HepG2 (cell line): ENCODE results near the gene USP34. TPM values are rescaled to one million over a fixed set of nuclear protein-coding genes. Genes with fewer than 3 reads are reported as not detected.

Experiments used
- ARNT ChIP-seq: fragments of 450-650 bp; IDR thresholded peaks from 2 replicates; pipeline ENCODE4 v1.6.1; 2017
- ELF4 ChIP-seq: sonication (generic); formaldehyde crosslinking; IDR thresholded peaks from 2 replicates; pipeline ENCODE4 v1.5.0; 2020; ENCODE audit warnings: missing genetic modification reagents, mild to moderate bottlenecking, moderate library complexity, borderline replicate concordance
- NR2C2 ChIP-seq: sonication (generic); formaldehyde crosslinking; IDR thresholded peaks from 2 replicates; pipeline ENCODE4 v1.4.0; 2020; ENCODE audit warnings: missing genetic modification reagents, mild to moderate bottlenecking, moderate library complexity, borderline replicate concordance
- REPIN1 ChIP-seq: sonication (generic); formaldehyde crosslinking; IDR thresholded peaks from 2 replicates; pipeline ENCODE4 v1.8.0; 2022; ENCODE audit warnings: missing genetic modification reagents, low read depth, mild to moderate bottlenecking, borderline replicate concordance
- SIX1 ChIP-seq: sonication (generic); formaldehyde crosslinking; IDR thresholded peaks from 2 replicates; pipeline ENCODE4 v1.4.0; 2020; ENCODE audit warnings: missing genetic modification reagents, borderline replicate concordance
- ZFP82 ChIP-seq: sonication (generic); formaldehyde crosslinking; IDR thresholded peaks from 2 replicates; pipeline ENCODE4 v1.5.1; 2020; ENCODE audit warnings: mild to moderate bottlenecking, missing genetic modification reagents, borderline replicate concordance
- ZNF446 ChIP-seq: sonication (generic); formaldehyde crosslinking; IDR thresholded peaks from 2 replicates; pipeline ENCODE4 v1.5.0; 2020; ENCODE audit warnings: mild to moderate bottlenecking, missing genetic modification reagents
- ZNF816 ChIP-seq: sonication (generic); formaldehyde crosslinking; IDR thresholded peaks from 2 replicates; pipeline ENCODE4 v1.8.0; 2022; ENCODE audit warnings: missing genetic modification reagents, mild to moderate bottlenecking, borderline replicate concordance
- polyA plus RNA-seq, 8 experiments: library from polyadenylated mRNA; depleted of rRNA in 3 of 8; stranded (reverse) in 7 of 8; unstranded in 1 of 8; fragments of >200 nt; fragmentation: Illumina TruSeq in 4 of 8; extraction: Trizol in 4 of 8; gene quantifications; 2 replicates each; pipeline versions ENCODE4 v1.2.1 to v1.2.3, GENCODE V29; 2011 to 2016; ENCODE audit warnings: low read depth in 4 of 8, missing spikeins in 1 of 8, mixed read lengths in 1 of 8; ENCODE audit not compliant: insufficient read depth in 1 of 8
- total RNA-seq, 5 experiments: library from RNA; depleted of rRNA; stranded (reverse); fragments of >200 nt; fragmentation: Illumina TruSeq; extraction: Trizol; gene quantifications; 2 replicates each; pipeline ENCODE4 v1.2.3, GENCODE V29; 2016; ENCODE audit warnings: low read depth in 1 of 5
- TF ChIP-seq, protein P1 (sequence below): sonication (generic); formaldehyde crosslinking; IDR thresholded peaks from 2 replicates; pipeline ENCODE4 v1.5.0; 2020; ENCODE audit warnings: mild to moderate bottlenecking, missing genetic modification reagents, borderline replicate concordance
- TF ChIP-seq, protein P2 (sequence below): sonication (generic); formaldehyde crosslinking; IDR thresholded peaks from 2 replicates; pipeline ENCODE4 v1.4.0; 2020; ENCODE audit warnings: missing genetic modification reagents, mild to moderate bottlenecking, borderline replicate concordance
- TF ChIP-seq, protein P3 (sequence below): IDR thresholded peaks from 2 replicates; pipeline ENCODE4 v1.6.1; 2016; ENCODE audit warnings: missing biosample characterization, missing genetic modification reagents, low read depth
- TF ChIP-seq, protein P4 (sequence below): sonication (generic); formaldehyde crosslinking; IDR thresholded peaks from 2 replicates; pipeline ENCODE4 v1.5.0; 2020; ENCODE audit warnings: mild to moderate bottlenecking, missing genetic modification reagents, moderate library complexity

The USP34 gene
- total and polyA plus RNA-seq, 2 of the 13 experiments (the other 11 are each of a cell fraction or from before 2014, with no cell fraction given): 99.2 to 100 TPM

DNA sequence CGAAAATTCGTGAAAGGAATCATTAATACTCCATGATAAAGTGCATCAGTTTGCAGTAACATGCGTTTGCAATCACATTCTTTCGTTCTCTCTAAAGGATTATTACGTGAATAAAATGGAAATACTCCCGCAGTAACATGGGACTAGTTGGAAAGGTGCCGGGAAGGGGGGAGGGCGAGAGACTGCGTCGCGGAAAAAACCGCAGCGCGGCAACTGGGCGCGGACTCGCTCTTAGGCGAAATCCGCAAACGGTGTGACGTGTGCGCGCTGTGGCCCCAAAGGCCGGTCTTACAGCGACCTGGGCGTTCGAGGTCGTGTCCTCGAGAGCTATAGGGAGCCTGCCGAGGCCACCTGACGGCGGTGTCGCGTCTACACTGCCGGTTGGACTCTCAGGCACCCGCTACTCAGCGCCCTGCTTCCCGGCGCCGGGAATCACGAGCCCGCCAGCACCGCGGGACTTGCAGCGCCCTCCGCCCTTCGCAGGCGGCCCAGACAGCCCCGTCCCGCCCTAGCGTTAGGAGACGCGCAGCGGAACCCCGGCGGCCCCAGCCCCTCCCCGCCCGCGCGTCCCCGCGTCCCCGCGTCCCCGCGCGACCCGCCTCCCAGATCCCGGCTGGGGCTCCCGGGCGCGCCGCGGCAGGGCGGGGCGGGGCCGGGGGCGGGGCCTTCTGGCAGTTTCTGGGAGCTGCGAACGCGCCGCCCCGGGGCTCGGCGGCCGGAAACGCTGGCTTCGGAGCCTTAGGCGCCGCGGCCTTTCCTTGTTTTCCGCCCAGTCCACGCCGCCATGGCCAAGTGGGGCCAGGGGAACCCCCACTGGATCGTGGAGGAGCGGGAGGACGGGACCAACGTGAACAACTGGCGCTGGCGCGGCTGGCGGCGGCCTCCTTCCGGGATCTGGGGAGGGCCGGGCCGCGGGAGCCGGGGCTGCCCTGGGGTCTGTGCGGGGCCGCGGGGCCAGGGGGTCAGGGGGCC, 293.8 kb downstream of the USP34 start (continued):
- TF ChIP-seq, protein P1, sequence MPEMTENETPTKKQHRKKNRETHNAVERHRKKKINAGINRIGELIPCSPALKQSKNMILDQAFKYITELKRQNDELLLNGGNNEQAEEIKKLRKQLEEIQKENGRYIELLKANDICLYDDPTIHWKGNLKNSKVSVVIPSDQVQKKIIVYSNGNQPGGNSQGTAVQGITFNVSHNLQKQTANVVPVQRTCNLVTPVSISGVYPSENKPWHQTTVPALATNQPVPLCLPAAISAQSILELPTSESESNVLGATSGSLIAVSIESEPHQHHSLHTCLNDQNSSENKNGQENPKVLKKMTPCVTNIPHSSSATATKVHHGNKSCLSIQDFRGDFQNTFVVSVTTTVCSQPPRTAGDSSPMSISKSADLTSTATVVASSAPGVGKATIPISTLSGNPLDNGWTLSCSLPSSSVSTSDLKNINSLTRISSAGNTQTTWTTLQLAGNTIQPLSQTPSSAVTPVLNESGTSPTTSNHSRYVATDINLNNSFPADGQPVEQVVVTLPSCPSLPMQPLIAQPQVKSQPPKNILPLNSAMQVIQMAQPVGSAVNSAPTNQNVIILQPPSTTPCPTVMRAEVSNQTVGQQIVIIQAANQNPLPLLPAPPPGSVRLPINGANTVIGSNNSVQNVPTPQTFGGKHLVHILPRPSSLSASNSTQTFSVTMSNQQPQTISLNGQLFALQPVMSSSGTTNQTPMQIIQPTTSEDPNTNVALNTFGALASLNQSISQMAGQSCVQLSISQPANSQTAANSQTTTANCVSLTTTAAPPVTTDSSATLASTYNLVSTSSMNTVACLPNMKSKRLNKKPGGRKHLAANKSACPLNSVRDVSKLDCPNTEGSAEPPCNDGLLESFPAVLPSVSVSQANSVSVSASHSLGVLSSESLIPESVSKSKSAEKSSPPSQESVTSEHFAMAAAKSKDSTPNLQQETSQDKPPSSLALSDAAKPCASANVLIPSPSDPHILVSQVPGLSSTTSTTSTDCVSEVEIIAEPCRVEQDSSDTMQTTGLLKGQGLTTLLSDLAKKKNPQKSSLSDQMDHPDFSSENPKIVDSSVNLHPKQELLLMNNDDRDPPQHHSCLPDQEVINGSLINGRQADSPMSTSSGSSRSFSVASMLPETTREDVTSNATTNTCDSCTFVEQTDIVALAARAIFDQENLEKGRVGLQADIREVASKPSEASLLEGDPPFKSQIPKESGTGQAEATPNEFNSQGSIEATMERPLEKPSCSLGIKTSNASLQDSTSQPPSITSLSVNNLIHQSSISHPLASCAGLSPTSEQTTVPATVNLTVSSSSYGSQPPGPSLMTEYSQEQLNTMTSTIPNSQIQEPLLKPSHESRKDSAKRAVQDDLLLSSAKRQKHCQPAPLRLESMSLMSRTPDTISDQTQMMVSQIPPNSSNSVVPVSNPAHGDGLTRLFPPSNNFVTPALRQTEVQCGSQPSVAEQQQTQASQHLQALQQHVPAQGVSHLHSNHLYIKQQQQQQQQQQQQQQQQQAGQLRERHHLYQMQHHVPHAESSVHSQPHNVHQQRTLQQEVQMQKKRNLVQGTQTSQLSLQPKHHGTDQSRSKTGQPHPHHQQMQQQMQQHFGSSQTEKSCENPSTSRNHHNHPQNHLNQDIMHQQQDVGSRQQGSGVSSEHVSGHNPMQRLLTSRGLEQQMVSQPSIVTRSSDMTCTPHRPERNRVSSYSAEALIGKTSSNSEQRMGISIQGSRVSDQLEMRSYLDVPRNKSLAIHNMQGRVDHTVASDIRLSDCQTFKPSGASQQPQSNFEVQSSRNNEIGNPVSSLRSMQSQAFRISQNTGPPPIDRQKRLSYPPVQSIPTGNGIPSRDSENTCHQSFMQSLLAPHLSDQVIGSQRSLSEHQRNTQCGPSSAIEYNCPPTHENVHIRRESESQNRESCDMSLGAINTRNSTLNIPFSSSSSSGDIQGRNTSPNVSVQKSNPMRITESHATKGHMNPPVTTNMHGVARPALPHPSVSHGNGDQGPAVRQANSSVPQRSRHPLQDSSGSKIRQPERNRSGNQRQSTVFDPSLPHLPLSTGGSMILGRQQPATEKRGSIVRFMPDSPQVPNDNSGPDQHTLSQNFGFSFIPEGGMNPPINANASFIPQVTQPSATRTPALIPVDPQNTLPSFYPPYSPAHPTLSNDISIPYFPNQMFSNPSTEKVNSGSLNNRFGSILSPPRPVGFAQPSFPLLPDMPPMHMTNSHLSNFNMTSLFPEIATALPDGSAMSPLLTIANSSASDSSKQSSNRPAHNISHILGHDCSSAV: no peak; the same call in 1 of the 2 replicates
- TF ChIP-seq ARNT: no peak
- TF ChIP-seq ZFP82 (CRISPR knock-in tag): peak; percentile 18; the same call in 1 of the 2 replicates
- peak; percentile 97 for TF ChIP-seq REPIN1 (CRISPR knock-in tag)
- TF ChIP-seq, protein P2, sequence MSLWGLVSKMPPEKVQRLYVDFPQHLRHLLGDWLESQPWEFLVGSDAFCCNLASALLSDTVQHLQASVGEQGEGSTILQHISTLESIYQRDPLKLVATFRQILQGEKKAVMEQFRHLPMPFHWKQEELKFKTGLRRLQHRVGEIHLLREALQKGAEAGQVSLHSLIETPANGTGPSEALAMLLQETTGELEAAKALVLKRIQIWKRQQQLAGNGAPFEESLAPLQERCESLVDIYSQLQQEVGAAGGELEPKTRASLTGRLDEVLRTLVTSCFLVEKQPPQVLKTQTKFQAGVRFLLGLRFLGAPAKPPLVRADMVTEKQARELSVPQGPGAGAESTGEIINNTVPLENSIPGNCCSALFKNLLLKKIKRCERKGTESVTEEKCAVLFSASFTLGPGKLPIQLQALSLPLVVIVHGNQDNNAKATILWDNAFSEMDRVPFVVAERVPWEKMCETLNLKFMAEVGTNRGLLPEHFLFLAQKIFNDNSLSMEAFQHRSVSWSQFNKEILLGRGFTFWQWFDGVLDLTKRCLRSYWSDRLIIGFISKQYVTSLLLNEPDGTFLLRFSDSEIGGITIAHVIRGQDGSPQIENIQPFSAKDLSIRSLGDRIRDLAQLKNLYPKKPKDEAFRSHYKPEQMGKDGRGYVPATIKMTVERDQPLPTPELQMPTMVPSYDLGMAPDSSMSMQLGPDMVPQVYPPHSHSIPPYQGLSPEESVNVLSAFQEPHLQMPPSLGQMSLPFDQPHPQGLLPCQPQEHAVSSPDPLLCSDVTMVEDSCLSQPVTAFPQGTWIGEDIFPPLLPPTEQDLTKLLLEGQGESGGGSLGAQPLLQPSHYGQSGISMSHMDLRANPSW (CRISPR knock-in tag): no peak; the same call in 1 of the 2 replicates
- no peak for TF ChIP-seq SIX1 (CRISPR knock-in tag)
- TF ChIP-seq NR2C2 (CRISPR knock-in tag): peak; percentile 48; the same call in 1 of the 2 replicates
- TF ChIP-seq, protein P3, sequence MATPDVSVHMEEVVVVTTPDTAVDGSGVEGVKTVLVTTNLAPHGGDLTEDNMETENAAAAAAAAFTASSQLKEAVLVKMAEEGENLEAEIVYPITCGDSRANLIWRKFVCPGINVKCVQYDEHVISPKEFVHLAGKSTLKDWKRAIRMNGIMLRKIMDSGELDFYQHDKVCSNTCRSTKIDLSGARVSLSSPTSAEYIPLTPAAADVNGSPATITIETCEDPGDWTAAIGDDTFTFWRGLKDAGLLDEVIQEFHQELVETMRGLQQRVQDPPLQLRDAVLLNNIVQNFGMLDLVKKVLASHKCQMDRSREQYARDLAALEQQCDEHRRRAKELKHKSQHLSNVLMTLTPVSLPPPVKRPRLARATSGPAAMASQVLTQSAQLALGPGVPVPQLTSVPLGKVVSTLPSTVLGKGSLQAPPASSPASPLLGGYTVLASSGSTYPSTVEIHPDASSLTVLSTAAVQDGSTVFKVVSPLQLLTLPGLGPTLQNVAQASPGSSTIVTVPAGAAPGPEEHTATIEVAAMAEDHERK (CRISPR knock-in tag): 0 out of 2 replicates have a peak, but pooled peaks have one; percentile 52
- TF ChIP-seq ELF4 (CRISPR knock-in tag): no peak
- TF ChIP-seq, protein P4, sequence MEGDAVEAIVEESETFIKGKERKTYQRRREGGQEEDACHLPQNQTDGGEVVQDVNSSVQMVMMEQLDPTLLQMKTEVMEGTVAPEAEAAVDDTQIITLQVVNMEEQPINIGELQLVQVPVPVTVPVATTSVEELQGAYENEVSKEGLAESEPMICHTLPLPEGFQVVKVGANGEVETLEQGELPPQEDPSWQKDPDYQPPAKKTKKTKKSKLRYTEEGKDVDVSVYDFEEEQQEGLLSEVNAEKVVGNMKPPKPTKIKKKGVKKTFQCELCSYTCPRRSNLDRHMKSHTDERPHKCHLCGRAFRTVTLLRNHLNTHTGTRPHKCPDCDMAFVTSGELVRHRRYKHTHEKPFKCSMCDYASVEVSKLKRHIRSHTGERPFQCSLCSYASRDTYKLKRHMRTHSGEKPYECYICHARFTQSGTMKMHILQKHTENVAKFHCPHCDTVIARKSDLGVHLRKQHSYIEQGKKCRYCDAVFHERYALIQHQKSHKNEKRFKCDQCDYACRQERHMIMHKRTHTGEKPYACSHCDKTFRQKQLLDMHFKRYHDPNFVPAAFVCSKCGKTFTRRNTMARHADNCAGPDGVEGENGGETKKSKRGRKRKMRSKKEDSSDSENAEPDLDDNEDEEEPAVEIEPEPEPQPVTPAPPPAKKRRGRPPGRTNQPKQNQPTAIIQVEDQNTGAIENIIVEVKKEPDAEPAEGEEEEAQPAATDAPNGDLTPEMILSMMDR (CRISPR knock-in tag): peak; percentile 59
- TF ChIP-seq ZNF446 (CRISPR knock-in tag): peak; percentile 81
- TF ChIP-seq ZNF816 (CRISPR knock-in tag): no peak; the same call in 1 of the 2 replicates
